Right cardiac atrium (tissue), 5 donors: ENCODE data around the gene LHFPL3. TPM values are rescaled to one million over a fixed set of nuclear protein-coding genes. Genes with fewer than 3 reads are reported as not detected.
"Not testable (repeated sequence)": the region's sequence is repeated elsewhere in the genome, so short reads cannot be mapped to it uniquely, and the experiment has no call there.

Source experiments
- ATAC-seq, 2 donors: fragments of 200-7000 bp; cut with Tn5 transposase; one replicate each; pipeline versions ENCODE4 v1.8.0 to v1.9.1; 2020; ENCODE audit warnings: moderate library complexity in 2 of 2, mild to moderate bottlenecking in 1 of 2
- DNase-seq, 3 donors: peaks; one replicate each; pipeline ENCODE4 v3.0.0-alpha.2; 2020
- H3K27ac ChIP-seq: one replicate; pipeline ENCODE4 v1.5.1; 2013; ENCODE audit warnings: mild to moderate bottlenecking, low read length, control low read depth, moderate library complexity
- H3K27me3 ChIP-seq: one replicate; pipeline ENCODE4 v1.6.1; 2013; ENCODE audit not compliant: control insufficient read depth, insufficient read depth
- H3K4me1 ChIP-seq: one replicate; pipeline ENCODE4 v1.6.1; 2013; ENCODE audit warnings: low read length; ENCODE audit not compliant: control insufficient read depth, insufficient read depth
- H3K4me3 ChIP-seq: one replicate; pipeline ENCODE4 v1.5.1; 2013; ENCODE audit warnings: low read length, control low read depth
- H3K9me3 ChIP-seq: one replicate; pipeline ENCODE4 v1.6.1; 2013; ENCODE audit warnings: low read length; ENCODE audit not compliant: control insufficient read depth
- WGBS: extraction: QIAGEN DNeasy Blood & Tissue Kit; methylation state at CpG from one replicate; pipeline ENCODE4 v1.1.7; 2013; 5-methylcytosine and 5-hydroxymethylcytosine counted together
- intact Hi-C, 4 donors: fragments of 100-400 bp; cut with DNase I; formaldehyde crosslinking; loops; one replicate each; pipeline versions ENCODE4 v1.11.0 to v1.14.0; 2022 to 2023
- polyA plus RNA-seq: library from polyadenylated mRNA; stranded (reverse); fragments of 200-250 nt; gene quantifications from one replicate; pipeline ENCODE4 v1.2.3, GENCODE V29; 2013
- total RNA-seq, 4 donors: library from RNA; stranded (reverse); fragmentation: NEBNext Ultra II Directional; extraction: Animal tissue kit (Norgen Biotek cat#: 25700); gene quantifications; one replicate each; pipeline ENCODE4 v1.2.1, GENCODE V29; 2021
- donor health status: healthy with polysubstance abuse.
- donor health status: DM: no; HTN: yes; CAD: no.
- donor health status: DM: no; HTN: no; CAD: no.
- donor health status: DM: no; HTN: yes; CAD: no; lungs with severe emphysema.
- donor health status: DM: yes; HTN: yes; CAD: no.

Gene LHFPL3
- total and polyA plus RNA-seq, 5 donors = not detected

DNA sequence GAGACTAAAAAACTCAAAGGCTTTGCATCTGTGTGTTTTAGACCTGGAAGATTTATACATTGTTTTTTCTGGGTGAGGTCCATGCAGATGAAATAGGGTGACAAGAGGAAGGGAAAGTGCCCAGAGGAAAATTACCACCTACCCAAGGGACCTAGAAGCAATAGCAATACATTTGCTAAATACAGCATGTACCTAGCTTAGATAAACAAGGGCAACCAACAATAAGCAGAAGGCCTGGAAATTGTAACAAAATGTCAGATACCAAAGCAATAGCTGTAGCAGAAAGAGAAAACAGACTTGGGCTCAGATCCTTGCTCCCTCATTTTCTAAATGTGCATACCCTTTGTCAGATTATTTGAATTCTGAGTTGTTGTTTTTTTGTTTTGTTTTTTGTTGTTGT is 367.2 kb downstream of the LHFPL3 start:
- ATAC-seq (no peak), DNase-seq (no peak)
- no peaks in the 10 kb centered on the region for H3K27me3 ChIP-seq
- H3K9me3 ChIP-seq = no peaks in the 10 kb centered on the region
- H3K27ac ChIP-seq = no peak overlapping the region
- intact Hi-C loops = no loop called here
- H3K4me3 ChIP-seq = no peak overlapping the region
- H3K4me1 ChIP-seq = no peaks in the 10 kb centered on the region

DNA sequence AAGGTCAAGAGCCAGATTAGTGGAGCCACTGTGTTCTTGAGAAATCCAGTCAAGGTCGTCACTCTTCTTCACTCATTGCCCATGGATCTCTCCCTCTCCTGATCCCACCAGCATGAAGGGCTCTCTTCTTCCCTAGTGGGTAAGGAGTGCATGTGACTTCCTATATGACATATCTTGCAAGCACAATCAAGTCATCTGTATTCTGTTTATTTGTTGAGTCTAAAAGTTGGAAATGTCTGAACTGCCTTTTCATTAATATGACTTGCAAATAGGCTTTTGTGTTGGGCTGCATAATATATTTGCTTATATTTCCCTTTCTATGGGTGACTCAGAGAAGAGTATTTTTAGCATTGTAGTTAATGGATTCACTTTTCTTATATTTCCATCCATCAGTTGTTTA is 371.9 kb downstream of the LHFPL3 start:
- ATAC-seq = no peak
- H3K27me3 ChIP-seq = no peaks in the 10 kb centered on the region
- H3K4me1 ChIP-seq = no peaks in the 10 kb centered on the region
- H3K27ac ChIP-seq = no peak overlapping the region
- DNase-seq = no peak
- no peak overlapping the region for H3K4me3 ChIP-seq
- intact Hi-C loops = no loop called here
- 64% methylated on average over 1 of the region's 1 CpG for WGBS
- H3K9me3 ChIP-seq = no peaks in the 10 kb centered on the region

DNA sequence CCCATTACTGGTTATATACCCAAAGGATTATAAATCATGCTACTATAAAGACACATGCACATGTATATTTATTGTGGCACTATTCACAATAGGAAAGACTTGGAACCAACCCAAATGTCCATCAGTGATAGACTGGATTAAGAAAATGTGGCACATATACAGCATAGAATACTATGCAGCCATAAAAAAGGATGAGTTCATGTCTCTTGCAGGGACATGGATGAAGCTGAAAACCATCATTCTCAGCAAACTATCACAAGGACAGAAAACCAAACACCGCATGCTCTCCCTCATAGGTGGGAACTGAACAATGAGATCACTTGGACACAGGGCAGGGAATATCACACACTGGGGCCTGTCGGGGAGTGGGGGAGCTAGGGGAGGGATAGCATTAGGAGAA is 392.6 kb downstream of the LHFPL3 start:
- H3K9me3 ChIP-seq, H3K27ac ChIP-seq, intact Hi-C loops, H3K4me3 ChIP-seq, DNase-seq, H3K4me1 ChIP-seq, ATAC-seq, H3K27me3 ChIP-seq: not testable (repeated sequence)
- 91% methylated on average over 2 of the region's 2 CpGs for WGBS

DNA sequence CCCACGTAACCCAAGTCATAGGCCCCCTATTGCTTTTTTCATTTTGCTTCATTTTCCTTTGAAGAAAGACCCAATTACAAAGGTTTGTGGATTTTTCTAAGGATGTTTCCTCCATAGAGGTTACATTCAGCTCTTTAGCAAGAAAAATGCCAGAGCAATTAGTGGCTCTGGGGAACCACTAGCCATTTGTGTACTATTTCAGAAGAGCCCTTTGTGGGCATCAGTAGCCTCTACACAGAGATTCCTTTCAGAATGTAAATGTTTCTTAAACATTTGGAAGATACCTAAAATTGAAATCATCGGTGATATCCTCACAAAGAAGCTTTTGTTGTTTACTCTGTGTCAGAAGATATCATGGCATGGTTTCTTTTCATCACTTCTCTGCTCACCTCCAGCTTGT is 394.6 kb downstream of the LHFPL3 start:
- WGBS = 58% methylated on average over 2 of the region's 2 CpGs
- Histone ChIP-seq H3K4me3 (no peak overlapping the region), H3K4me1 (no peaks in the 10 kb centered on the region), H3K9me3 (no peaks in the 10 kb centered on the region), H3K27me3 (no peaks in the 10 kb centered on the region), H3K27ac (no peak overlapping the region)
- no peak for DNase-seq
- ATAC-seq = no peak
- intact Hi-C loops = no loop called here

DNA sequence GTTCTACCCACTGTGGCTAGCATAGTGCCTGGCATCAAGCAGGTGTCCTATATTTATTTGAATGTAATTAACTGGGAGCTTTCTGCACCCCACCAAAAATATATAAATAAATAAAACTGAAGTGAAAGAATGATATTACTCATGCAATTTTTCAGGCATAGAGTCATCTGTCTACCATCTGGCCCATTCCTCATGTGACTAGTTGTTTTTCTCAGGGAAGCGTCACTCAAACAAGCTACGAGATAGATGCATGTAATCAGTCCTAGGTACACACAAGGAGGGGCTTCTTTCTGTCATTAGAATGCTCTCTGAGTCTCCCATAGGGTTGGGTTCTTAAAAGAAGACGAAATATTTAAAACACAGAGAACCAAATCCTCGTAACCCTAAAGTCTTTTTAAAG is 430.1 kb downstream of the LHFPL3 start:
- WGBS = 55% methylated on average over 4 of the region's 4 CpGs
- H3K27ac ChIP-seq = no peak overlapping the region
- no peak overlapping the region for H3K4me3 ChIP-seq
- ATAC-seq = no peak
- no peaks in the 10 kb centered on the region for H3K9me3 ChIP-seq
- H3K4me1 ChIP-seq = no peaks in the 10 kb centered on the region
- intact Hi-C loops = no loop called here
- H3K27me3 ChIP-seq = no peaks in the 10 kb centered on the region
- no peak for DNase-seq

DNA sequence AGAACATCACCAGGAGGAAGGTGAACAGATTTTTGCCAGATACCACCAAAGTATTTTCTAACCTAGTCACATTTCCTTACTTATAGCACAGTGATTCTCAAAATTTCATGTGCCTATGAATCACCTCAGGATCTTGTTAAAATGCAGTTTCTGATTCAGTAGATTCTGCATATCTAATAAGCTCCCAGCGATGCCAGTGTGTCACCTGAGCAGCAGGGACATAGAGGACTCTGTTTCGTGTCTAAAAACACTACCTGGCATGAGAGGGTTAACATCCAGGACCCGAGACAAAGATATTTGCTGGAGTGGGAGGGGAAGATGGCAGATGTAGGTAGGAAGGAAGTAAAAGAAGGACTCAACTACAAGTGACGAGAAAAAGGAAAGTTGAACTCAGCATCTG is 433.5 kb downstream of the LHFPL3 start:
- H3K27me3 ChIP-seq = no peaks in the 10 kb centered on the region
- no peak overlapping the region for H3K27ac ChIP-seq
- H3K4me1 ChIP-seq = no peaks in the 10 kb centered on the region
- H3K9me3 ChIP-seq = no peaks in the 10 kb centered on the region
- ATAC-seq (no peak), DNase-seq (no peak)
- no peak overlapping the region for H3K4me3 ChIP-seq
- intact Hi-C loops = no loop called here
- 46% methylated on average over 4 of the region's 4 CpGs for WGBS

DNA sequence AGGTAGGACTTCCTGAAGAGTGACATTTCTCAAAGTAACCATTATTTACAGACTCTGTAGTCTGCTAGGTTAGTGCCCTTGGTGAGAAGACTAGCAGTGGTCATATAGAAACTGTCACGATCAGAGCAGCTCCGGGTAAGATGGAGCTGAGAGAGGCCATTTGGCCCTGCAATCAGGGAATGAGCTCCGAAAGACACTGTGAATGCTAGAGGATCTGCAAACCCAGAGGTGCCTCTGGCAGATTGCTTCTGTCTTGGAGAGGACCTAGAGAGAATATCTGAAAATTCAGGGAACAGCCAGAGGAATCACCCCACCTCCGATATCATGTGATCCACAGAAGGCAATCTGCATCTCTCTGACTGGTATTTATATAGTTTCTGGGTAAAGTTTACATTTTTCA is 438.7 kb downstream of the LHFPL3 start:
- intact Hi-C loops = no loop called here
- DNase-seq (no peak), ATAC-seq (no peak)
- Histone ChIP-seq H3K27me3 (no peaks in the 10 kb centered on the region), H3K4me3 (no peak overlapping the region), H3K4me1 (no peaks in the 10 kb centered on the region), H3K9me3 (no peaks in the 10 kb centered on the region), H3K27ac (no peak overlapping the region)
- WGBS = 74% methylated on average over 4 of the region's 4 CpGs

DNA sequence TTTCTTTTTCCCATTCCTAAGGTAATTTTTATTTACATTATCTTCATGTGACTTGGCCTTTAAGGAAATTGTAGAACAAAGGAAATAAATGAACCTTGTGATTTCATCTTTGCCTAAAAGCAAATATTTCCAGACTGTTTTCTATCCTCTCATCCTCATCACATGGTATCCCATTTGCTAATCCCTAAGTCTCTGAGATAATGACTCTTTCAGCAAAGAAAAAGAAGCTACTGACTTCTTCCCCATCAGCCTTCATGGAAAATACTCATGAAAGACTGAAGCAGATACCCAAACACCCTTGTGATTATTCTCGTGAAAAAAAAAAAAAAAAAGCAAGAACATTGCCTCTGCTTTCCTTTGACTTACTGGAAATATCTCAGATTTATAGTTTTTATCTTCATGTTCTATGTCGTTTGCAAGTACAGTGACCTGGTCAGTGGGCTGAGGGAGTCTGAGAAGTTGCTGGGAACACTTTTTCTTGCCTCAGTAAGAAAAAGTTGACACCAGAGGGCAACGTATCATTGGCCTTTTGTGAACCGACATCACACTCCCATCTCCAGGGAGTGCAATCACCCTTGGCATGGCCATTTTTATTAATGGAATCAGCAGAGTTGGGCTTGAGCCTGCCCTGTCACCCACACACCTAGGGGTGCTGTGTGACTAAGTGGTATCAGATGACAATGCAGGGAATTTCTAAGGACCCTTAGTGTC is 439.6 kb downstream of the LHFPL3 start:
- Histone ChIP-seq H3K4me1 (no peaks in the 10 kb centered on the region), H3K27ac (no peak overlapping the region), H3K4me3 (no peak overlapping the region), H3K27me3 (no peaks in the 10 kb centered on the region), H3K9me3 (no peaks in the 10 kb centered on the region)
- intact Hi-C loops = no loop called here
- no peak for ATAC-seq
- WGBS = 35% methylated on average over 4 of the region's 4 CpGs
- no peak for DNase-seq

DNA sequence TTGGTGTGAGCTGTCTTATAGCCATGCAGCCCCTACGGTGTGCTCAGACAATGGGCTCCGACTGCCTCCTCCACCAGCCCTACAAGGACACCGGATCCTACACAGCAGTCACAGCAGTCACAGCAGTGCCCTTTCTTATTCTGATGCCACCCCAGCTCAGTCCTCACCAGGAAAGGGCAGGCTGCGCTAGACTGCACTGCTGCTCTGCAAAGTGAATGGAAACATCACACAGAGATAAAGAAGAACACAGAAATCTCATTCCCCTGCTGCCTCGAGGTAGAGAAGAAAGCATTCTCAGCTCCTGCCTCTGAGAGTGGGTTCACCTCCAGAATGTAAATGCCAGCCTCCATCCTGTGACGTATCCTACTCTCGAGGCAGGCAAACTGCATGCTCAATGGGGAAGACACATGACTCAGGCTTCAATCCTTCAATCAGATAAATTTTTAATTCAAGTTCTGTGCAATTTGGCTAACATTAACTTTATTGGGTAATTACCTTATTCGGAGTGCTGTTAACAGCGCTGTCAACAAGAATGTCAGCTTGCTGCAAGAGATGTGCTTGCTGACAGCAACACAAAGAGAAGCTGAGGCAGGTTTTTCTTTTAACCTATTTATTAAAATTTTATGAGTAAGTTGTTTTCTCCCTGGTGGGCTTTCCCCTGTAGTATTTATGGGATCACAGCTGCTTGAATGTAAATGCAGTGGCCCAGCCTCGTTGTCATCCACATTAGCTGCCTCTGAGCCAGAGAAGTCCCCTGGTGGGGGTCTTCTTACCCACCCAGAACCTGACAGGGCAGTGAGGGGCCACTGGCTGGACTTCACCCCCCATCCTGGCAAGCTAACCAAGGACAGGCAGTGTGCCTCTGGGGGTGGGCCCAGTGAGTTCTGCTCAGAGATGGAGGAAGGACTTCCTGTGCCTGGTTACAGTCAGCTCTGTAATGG is 444.3 kb downstream of the LHFPL3 start:
- intact Hi-C loops = no loop called here
- peak in 1 of 2 donors; percentile 22 for ATAC-seq
- no peaks in the 10 kb centered on the region for H3K9me3 ChIP-seq

DNA sequence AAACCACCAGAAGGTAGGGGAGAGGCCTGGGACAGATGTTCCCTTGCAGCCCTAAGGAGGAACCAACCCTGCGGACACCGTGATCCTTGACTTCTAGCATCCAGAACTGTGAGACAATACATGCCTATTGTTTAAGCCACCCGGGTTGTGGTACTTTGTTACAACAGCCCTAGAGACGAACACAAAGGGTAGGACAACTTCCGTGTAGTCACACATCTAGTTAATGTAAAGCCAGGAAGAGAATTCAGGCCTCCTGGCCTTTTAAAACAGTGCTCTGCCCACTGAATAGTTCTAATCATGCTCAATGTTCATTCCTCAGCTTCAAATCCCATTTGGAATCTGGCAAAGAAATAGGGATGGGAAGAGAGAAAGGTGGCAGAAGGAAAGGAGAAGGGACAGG is 445.4 kb downstream of the LHFPL3 start:
- no peak overlapping the region for H3K27ac ChIP-seq
- H3K4me1 ChIP-seq = no peaks in the 10 kb centered on the region
- intact Hi-C loops = no loop called here
- WGBS = 89% methylated on average over 5 of the region's 5 CpGs
- H3K27me3 ChIP-seq = no peaks in the 10 kb centered on the region
- ATAC-seq = no peak
- no peak for DNase-seq
- H3K9me3 ChIP-seq = no peaks in the 10 kb centered on the region
- no peak overlapping the region for H3K4me3 ChIP-seq

More for the DNA sequence above, 444.3 kb downstream of the LHFPL3 start:
- no peak overlapping the region for H3K27ac ChIP-seq
- H3K4me3 ChIP-seq = no peak overlapping the region
- no peak for DNase-seq
- no peaks in the 10 kb centered on the region for H3K4me1 ChIP-seq
- H3K27me3 ChIP-seq = no peaks in the 10 kb centered on the region
- WGBS = 32% methylated on average over 10 of the region's 10 CpGs

DNA sequence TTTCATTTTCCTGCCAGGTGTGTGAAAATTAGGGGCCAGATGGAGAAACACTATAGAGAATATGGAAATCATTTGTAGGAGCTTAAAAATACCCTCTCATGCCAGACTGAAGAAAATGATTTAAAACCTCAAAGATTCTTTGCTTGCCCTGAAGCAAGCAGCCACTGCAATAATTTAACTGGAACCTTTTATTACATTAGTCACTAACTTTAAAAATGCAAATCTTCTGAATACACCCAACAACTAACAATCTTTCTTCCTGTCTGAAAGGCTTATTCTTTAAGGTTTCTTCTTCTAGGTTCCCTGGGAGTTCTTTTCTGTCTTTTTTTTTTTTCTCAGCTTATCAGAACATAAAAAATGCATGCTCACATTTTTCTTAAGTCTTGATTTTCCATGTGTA is 447.1 kb downstream of the LHFPL3 start:
- no peak for ATAC-seq
- intact Hi-C loops = no loop called here
- no peak for DNase-seq
- Histone ChIP-seq H3K27me3 (no peaks in the 10 kb centered on the region), H3K9me3 (no peaks in the 10 kb centered on the region), H3K4me3 (no peak overlapping the region), H3K4me1 (no peaks in the 10 kb centered on the region), H3K27ac (no peak overlapping the region)
